H1 (cell line): ENCODE measurements around the gene SLC39A7. TPM values are rescaled to one million over a fixed set of nuclear protein-coding genes. Genes with fewer than 3 reads are reported as not detected.

Source experiments
- CTCF ChIA-PET: fragments of 300-600 bp; sonication (Branson Sonifier 250); formaldehyde crosslinking; loops from one replicate; lab custom pipeline; 2021; ENCODE audit not compliant: partially characterized antibody; lab: Charles Lee
- POLR2A ChIA-PET: fragments of 300-600 bp; sonication (Branson Sonifier 250); formaldehyde crosslinking; loops from one replicate; lab custom pipeline; 2021; ENCODE audit warnings: inconsistent platforms; ENCODE audit not compliant: partially characterized antibody; lab: Charles Lee
- DNase-seq, 2 experiments: peaks; one replicate each; pipeline versions ENCODE4 v3.0.0 to v3.0.0-alpha.2; 2010 to 2022; ENCODE audit warnings: low spot score in 2 of 2, low read depth in 1 of 2, mixed read lengths in 1 of 2
- FAIRE-seq: peaks from 2 replicates; lab custom pipeline; 2011; peaks lifted over from hg19 to GRCh38; lab: Jason Lieb, UNC
- H2AFZ ChIP-seq: 2 replicates; pipeline ENCODE4 v1.8.1; 2012; ENCODE audit warnings: low read length, inconsistent platforms
- H2AK5ac ChIP-seq: 2 replicates; pipeline ENCODE4 v1.6.1; 2013; ENCODE audit warnings: low read depth, low read length
- H2BK120ac ChIP-seq: replicated peaks from 2 replicates; pipeline ENCODE3; 2013; ENCODE audit warnings: low read depth, low read length, inconsistent platforms
- H2BK12ac ChIP-seq: 2 replicates; pipeline ENCODE4 v1.6.1; 2013; ENCODE audit warnings: low read depth, low read length
- H2BK15ac ChIP-seq: 2 replicates; pipeline ENCODE4 v1.6.1; 2013; ENCODE audit warnings: low read length
- H2BK20ac ChIP-seq: 2 replicates; pipeline ENCODE4 v1.6.1; 2013; ENCODE audit warnings: low read length
- H2BK5ac ChIP-seq: 2 replicates; pipeline ENCODE4 v1.6.1; 2013; ENCODE audit warnings: low read depth, low read length
- H3K14ac ChIP-seq: 2 replicates; pipeline ENCODE4 v1.6.1; 2013; ENCODE audit warnings: inconsistent platforms; ENCODE audit not compliant: insufficient read length
- H3K18ac ChIP-seq: 2 replicates; pipeline ENCODE4 v1.6.1; 2013; ENCODE audit warnings: low read length; ENCODE audit errors: extremely low read depth
- H3K23ac ChIP-seq: 2 replicates; pipeline ENCODE4 v1.6.1; 2013; ENCODE audit warnings: inconsistent platforms; ENCODE audit not compliant: insufficient read length
- H3K23me2 ChIP-seq: 2 replicates; pipeline ENCODE4 v1.6.1; 2013; ENCODE audit warnings: low read depth, low read length
- H3K27ac ChIP-seq: 2 replicates; pipeline ENCODE4 v1.6.1; 2011; ENCODE audit warnings: low read depth, low read length, inconsistent platforms
- H3K27me3 ChIP-seq, 4 experiments: replicated peaks in 1 of 4; 1 replicate in 1 of 4; 2 replicates in 3 of 4; pipeline versions ENCODE4 v1.6.1 to v1.8.1; 2011 to 2013; ENCODE audit warnings: low read length in 3 of 4, mild to moderate bottlenecking in 3 of 4, inconsistent platforms in 2 of 4, mixed read lengths in 2 of 4, moderate library complexity in 1 of 4; ENCODE audit not compliant: control insufficient read depth in 3 of 4, insufficient read depth in 3 of 4; ENCODE audit errors: extremely low read depth in 1 of 4
- H3K36me3 ChIP-seq, 4 experiments: 2 replicates each; pipeline versions ENCODE4 v1.6.1 to v1.8.1; 2011 to 2013; ENCODE audit warnings: mild to moderate bottlenecking in 4 of 4, low read length in 3 of 4, moderate library complexity in 2 of 4, control low read depth in 1 of 4, inconsistent platforms in 1 of 4; ENCODE audit not compliant: insufficient read depth in 4 of 4, control insufficient read depth in 2 of 4
- H3K4ac ChIP-seq: replicated peaks from 2 replicates; pipeline ENCODE3; 2013; ENCODE audit warnings: low read length, low read depth, mixed read lengths, inconsistent platforms; ENCODE audit not compliant: insufficient read length
- H3K4me1 ChIP-seq, 4 experiments: replicated peaks in 1 of 4; 1 replicate in 1 of 4; 2 replicates in 3 of 4; pipeline versions ENCODE4 v1.6.1 to v1.8.1; 2011 to 2013; ENCODE audit warnings: low read length in 3 of 4, inconsistent platforms in 2 of 4, mixed read lengths in 1 of 4; ENCODE audit not compliant: insufficient read depth in 4 of 4, control insufficient read depth in 3 of 4
- H3K4me2 ChIP-seq, 2 experiments: 2 replicates each; pipeline versions ENCODE4 v1.6.1 to v1.8.1; 2011 to 2013; ENCODE audit warnings: low read depth in 2 of 2, low read length in 2 of 2, control low read depth in 1 of 2, inconsistent platforms in 1 of 2, mild to moderate bottlenecking in 1 of 2; ENCODE audit not compliant: insufficient read depth in 1 of 2
- H3K4me3 ChIP-seq, 4 experiments: fragments of 200-600, 300-600 bp in 1 of 4; sonication (generic), shearing (Covaris generic), sonication (Bioruptor Twin) in 1 of 4; 2 replicates each; pipeline versions ENCODE4 v1.5.1 to v1.8.1; 2011 to 2016; ENCODE audit warnings: low read length in 4 of 4, low read depth in 3 of 4, control low read depth in 2 of 4, inconsistent platforms in 2 of 4, mild to moderate bottlenecking in 2 of 4, mixed read lengths in 1 of 4, moderate library complexity in 1 of 4; ENCODE audit not compliant: insufficient read depth in 2 of 4; ENCODE audit errors: extremely low read depth in 1 of 4
- H3K56ac ChIP-seq: replicated peaks from 2 replicates; pipeline ENCODE3; 2013; ENCODE audit warnings: low read depth, mild to moderate bottlenecking, mixed read lengths, low read length, inconsistent platforms; ENCODE audit not compliant: insufficient read length
- H3K79me1 ChIP-seq: 2 replicates; pipeline ENCODE4 v1.6.1; 2013; ENCODE audit warnings: low read depth, low read length, control low read depth
- H3K79me2 ChIP-seq, 2 experiments: 2 replicates each; pipeline versions ENCODE4 v1.6.1 to v1.8.1; 2012 to 2013; ENCODE audit warnings: low read length in 2 of 2, mild to moderate bottlenecking in 2 of 2, inconsistent platforms in 1 of 2; ENCODE audit not compliant: insufficient read depth in 2 of 2, control insufficient read depth in 1 of 2
- H3K9ac ChIP-seq, 4 experiments: replicated peaks in 1 of 4; 1 replicate in 1 of 4; 2 replicates in 3 of 4; pipeline versions ENCODE4 v1.6.1 to v1.8.1; 2011 to 2013; ENCODE audit warnings: low read depth in 3 of 4, low read length in 3 of 4, control low read depth in 2 of 4, mild to moderate bottlenecking in 2 of 4, moderate library complexity in 2 of 4, inconsistent platforms in 1 of 4; ENCODE audit errors: extremely low read depth in 1 of 4
- H3K9me3 ChIP-seq, 2 experiments: 2 replicates each; pipeline versions ENCODE4 v1.6.1 to v1.8.1; 2012 to 2013; ENCODE audit warnings: mild to moderate bottlenecking in 2 of 2, moderate library complexity in 2 of 2, control low read depth in 1 of 2, inconsistent platforms in 1 of 2, low read depth in 1 of 2, low read length in 1 of 2, mixed read lengths in 1 of 2; ENCODE audit not compliant: insufficient read depth in 2 of 2
- H4K20me1 ChIP-seq, 2 experiments: replicated peaks in 1 of 2; 2 replicates each; pipeline versions ENCODE3 to v1.8.1; 2011 to 2013; ENCODE audit warnings: inconsistent platforms in 2 of 2, low read length in 2 of 2, mild to moderate bottlenecking in 1 of 2; ENCODE audit not compliant: insufficient read depth in 2 of 2, control insufficient read depth in 1 of 2
- H4K5ac ChIP-seq: 2 replicates; pipeline ENCODE4 v1.6.1; 2013; ENCODE audit warnings: low read length, low read depth, mixed read lengths, inconsistent platforms; ENCODE audit not compliant: insufficient read length
- H4K8ac ChIP-seq: 2 replicates; pipeline ENCODE4 v1.8.0; 2013; ENCODE audit warnings: mild to moderate bottlenecking, moderate library complexity, low read length, inconsistent platforms; ENCODE audit not compliant: insufficient read depth; ENCODE audit errors: extremely low read depth
- H4K91ac ChIP-seq: replicated peaks from 2 replicates; pipeline ENCODE3; 2013; ENCODE audit warnings: low read length, mixed read lengths, inconsistent platforms; ENCODE audit not compliant: insufficient read length
- CHD1 ChIP-seq: IDR thresholded peaks from 2 replicates; pipeline ENCODE4 v1.6.1; 2012; ENCODE audit warnings: low read depth, low read length, improper control_type of control experiment
- EZH2 ChIP-seq: fragments of 200-600 bp; sonication (generic); IDR thresholded peaks from 2 replicates; pipeline ENCODE4 v1.7.1; 2012; ENCODE audit warnings: low read depth, mild to moderate bottlenecking, moderate library complexity, low read length, inconsistent platforms; ENCODE audit not compliant: severe bottlenecking
- GTF2F1 ChIP-seq: IDR thresholded peaks from 2 replicates; pipeline ENCODE4 v1.6.1; 2012; ENCODE audit warnings: low read depth, low read length, improper control_type of control experiment, borderline replicate concordance
- HDAC2 ChIP-seq, 2 experiments: fragments of 300-600 bp in 1 of 2; sonication (generic) in 1 of 2; IDR thresholded peaks; 2 replicates each; pipeline ENCODE4 v1.6.1; 2011 to 2012; ENCODE audit warnings: low read depth in 2 of 2, low read length in 2 of 2, mild to moderate bottlenecking in 2 of 2, moderate library complexity in 2 of 2, borderline replicate concordance in 1 of 2, inconsistent platforms in 1 of 2
- KDM1A ChIP-seq: fragments of 200-600, 300-600 bp; sonication (generic); IDR thresholded peaks from 2 replicates; pipeline ENCODE4 v1.7.1; 2016; ENCODE audit warnings: mild to moderate bottlenecking, low read length, borderline replicate concordance
- KDM4A ChIP-seq: IDR thresholded peaks from one replicate; pipeline ENCODE4 v1.7.1; 2012; ENCODE audit warnings: low read depth, mild to moderate bottlenecking, moderate library complexity, low read length, inconsistent platforms; ENCODE audit not compliant: severe bottlenecking
- MAX ChIP-seq: IDR thresholded peaks from 2 replicates; pipeline ENCODE4 v1.6.1; 2012; ENCODE audit warnings: inconsistent platforms
- NANOG ChIP-seq: IDR thresholded peaks from 2 replicates; pipeline ENCODE4 v1.6.1; 2011; ENCODE audit warnings: low read length, low read depth, mild to moderate bottlenecking, inconsistent platforms; ENCODE audit not compliant: insufficient read depth, poor library complexity, severe bottlenecking
- NRF1 ChIP-seq: IDR thresholded peaks from 2 replicates; pipeline ENCODE4 v1.6.1; 2011; ENCODE audit warnings: mild to moderate bottlenecking, low read depth, low read length, improper control_type of control experiment
- POLR2A ChIP-seq, 2 experiments: IDR thresholded peaks; 1 replicate in 1 of 2; 2 replicates in 1 of 2; pipeline ENCODE4 v1.6.1; 2011; ENCODE audit warnings: low read depth in 2 of 2, low read length in 2 of 2, mild to moderate bottlenecking in 2 of 2; ENCODE audit errors: control extremely low read depth in 1 of 2
- POU5F1 ChIP-seq: IDR thresholded peaks from 2 replicates; pipeline ENCODE4 v1.6.1; 2011; ENCODE audit warnings: low read depth, mild to moderate bottlenecking, low read length, moderate library complexity
- RAD21 ChIP-seq, 2 experiments: IDR thresholded peaks in 1 of 2; conservative IDR thresholded peaks in 1 of 2; 2 replicates each; pipeline ENCODE4 v1.6.1; 2011; ENCODE audit warnings: low read depth in 2 of 2, low read length in 2 of 2, improper control_type of control experiment in 1 of 2, inconsistent platforms in 1 of 2, mild to moderate bottlenecking in 1 of 2, moderate library complexity in 1 of 2
- TAF1 ChIP-seq: IDR thresholded peaks from 2 replicates; pipeline ENCODE4 v1.6.1; 2011; ENCODE audit warnings: mild to moderate bottlenecking, low read depth, low read length
- WGBS, 2 experiments: shearing (Covaris generic) in 1 of 2; methylation state at CpG; one replicate each; pipeline versions ENCODE4 v1.1.6 to v1.1.7; 2013 to 2015; ENCODE audit warnings: low lambda C conversion rate in 2 of 2, mixed read lengths in 2 of 2, inconsistent platforms in 1 of 2, low coverage in 1 of 2, missing lambda C conversion rate in 1 of 2; ENCODE audit not compliant: insufficient replicate concordance in 2 of 2, insufficient coverage in 1 of 2, insufficient read length in 1 of 2; ENCODE audit errors: extremely low coverage in 1 of 2, missing lambda C conversion rate in 1 of 2; 5-methylcytosine and 5-hydroxymethylcytosine counted together
- polyA plus RNA-seq, 7 experiments: library from polyadenylated mRNA; depleted of rRNA in 3 of 7; stranded (reverse) in 5 of 7; unstranded in 2 of 7; fragments of >200 nt in 5 of 7; fragments of 200-250 nt in 2 of 7; gene quantifications; 1 replicate in 5 of 7; 2 replicates in 1 of 7; 4 replicates in 1 of 7; pipeline versions ENCODE4 v1.2.1 to v1.2.3, GENCODE V29; 2011 to 2013; ENCODE audit warnings: missing spikeins in 2 of 7, mixed read lengths in 2 of 7
- total RNA-seq: library from RNA; stranded (reverse); fragmentation: NEBNext Ultra II Directional; extraction: Animal tissue kit (Norgen Biotek cat#: 25700); gene quantifications from 2 replicates; pipeline ENCODE4 v1.2.1, GENCODE V29; 2021

Gene SLC39A7
- total and polyA plus RNA-seq, 2 of the 8 experiments (the other 6 are each of a cell fraction or from before 2014, with no cell fraction given): 63.3 to 123 TPM

GRCh38 chr6:33202799-33203198, 2.1 kb downstream of the SLC39A7 start:
- no peak overlapping the region for H3K4me3 ChIP-seq
- H2AFZ ChIP-seq: no peak overlapping the region
- no peak overlapping the region for H3K9ac ChIP-seq
- H4K20me1 ChIP-seq: peaks cover 5 to 18% of the 10 kb centered on the region in 2 experiments
- H4K91ac ChIP-seq: no peak overlapping the region
- H3K27me3 ChIP-seq: peaks cover 9 to 28% (median 24%) of the 10 kb centered on the region in 4 experiments; a peak in 6 of 7 replicates
- H3K79me2 ChIP-seq: peaks cover 3 to 22% of the 10 kb centered on the region in 2 experiments; a peak in 3 of 4 replicates
- H3K23me2 ChIP-seq: peaks cover 26% of the 10 kb centered on the region
- H3K36me3 ChIP-seq: peaks cover 7 to 23% (median 14%) of the 10 kb centered on the region in 4 experiments
- no peak overlapping the region for H2BK5ac ChIP-seq
- no peak overlapping the region for H4K8ac ChIP-seq
- WGBS, 2 experiments: 97% methylated on average over 6 of the region's 6 CpGs; no CpG with 5 or more reads in 1 of the 2 experiments
- H2BK20ac ChIP-seq: no peak overlapping the region
- no peak overlapping the region for H2BK120ac ChIP-seq
- H3K18ac ChIP-seq: no peak overlapping the region
- no peak overlapping the region for H3K14ac ChIP-seq
- H3K23ac ChIP-seq: no peak overlapping the region
- no peak overlapping the region for H3K27ac ChIP-seq
- POLR2A ChIA-PET: interaction anchor here (1.2 to 1.8 kb wide), 3 partner anchors 9 to 69 kb away, joined by 3 to 4 read pairs (median 4); partner anchors contain the start of genes RPS18 and VPS52
- H3K4me1 ChIP-seq: peaks cover 6 to 42% (median 12%) of the 10 kb centered on the region in 4 experiments
- H2AK5ac ChIP-seq: no peak overlapping the region
- no peak overlapping the region for H2BK12ac ChIP-seq
- no peak overlapping the region for H4K5ac ChIP-seq
- H2BK15ac ChIP-seq: no peak overlapping the region
- no peak for FAIRE-seq
- H3K56ac ChIP-seq: no peak overlapping the region
- H3K9me3 ChIP-seq: no peaks in the 10 kb centered on the region
- no peak overlapping the region for H3K4ac ChIP-seq
- no peak for DNase-seq
- CTCF ChIA-PET: interaction anchor here (0.6 to 1.5 kb wide), 5 partner anchors 8 to 203 kb away, joined by 3 to 6 read pairs (median 3); no protein-coding TSS in a partner anchor
- peaks cover 16% of the 10 kb centered on the region for H3K79me1 ChIP-seq
- no peak overlapping the region; a peak in 1 of 4 replicates for H3K4me2 ChIP-seq
- TF ChIP-seq TAF1 (no peak), POLR2A (IDR thresholded peaks at IDR 0.05; ENCODE audit: control extremely low read depth in 1 of 2, low read depth in 2 of 2, low read length in 2 of 2) (no peak), RAD21 (IDR thresholded peaks at IDR 0.05 in 1 of 2, conservative IDR thresholded peaks at IDR 0.05 in 1 of 2; ENCODE audit: low read depth in 2 of 2, low read length in 2 of 2) (no peak), EZH2 (no peak), GTF2F1 (no peak), KDM4A (no peak), CHD1 (no peak), KDM1A (no peak), HDAC2 (IDR thresholded peaks at IDR 0.05; ENCODE audit: borderline replicate concordance in 1 of 2, low read depth in 2 of 2, low read length in 2 of 2) (no peak), NANOG (no peak), POU5F1 (no peak), MAX (no peak), NRF1 (no peak)
